Stimulated activated effector memory CD8-positive, alpha-beta T cell treated with anti-CD3 and anti-CD28 coated beads, Interleukin-12 subunit alpha, Interleukin-12 subunit beta, amount 100 ng/mL, for 72 hours (primary cell): ENCODE data around the gene SDK2.

ENCODE experiments used
- ATAC-seq: fragments of 150-1000 bp; cut with Tn5 transposase; 2 replicates; pipeline ENCODE4 v1.10.0; 2021
- DNase-seq, 2 donors: peaks; one replicate each; pipeline ENCODE4 v3.0.0; 2021 to 2022; ENCODE audit warnings: low spot score in 2 of 2
- H3K27ac Mint-ChIP-seq: one replicate; pipeline ENCODE4 v1.8.0; 2022; ENCODE audit warnings: mild to moderate bottlenecking, mixed read lengths
- H3K36me3 Mint-ChIP-seq: one replicate; pipeline ENCODE4 v1.8.0; 2022; ENCODE audit warnings: mild to moderate bottlenecking, mixed read lengths
- H3K4me1 Mint-ChIP-seq: one replicate; pipeline ENCODE4 v1.8.0; 2022; ENCODE audit warnings: mixed read lengths
- H3K4me3 Mint-ChIP-seq: one replicate; pipeline ENCODE4 v1.8.0; 2022; ENCODE audit warnings: mild to moderate bottlenecking, mixed read lengths
- H3K9me3 Mint-ChIP-seq: one replicate; pipeline ENCODE4 v1.8.0; 2022; ENCODE audit warnings: mixed read lengths

The SDK2 gene

GRCh38 chr17:73419881-73420280 lies 224.4 kb downstream of the SDK2 start:
- DNase-seq (no peak), ATAC-seq (no peak)
- Mint-ChIP-seq H3K4me3 (no peak overlapping the region), H3K4me1 (no peaks in the 10 kb centered on the region), H3K36me3 (no peaks in the 10 kb centered on the region), H3K27ac (no peak overlapping the region), H3K9me3 (no peaks in the 10 kb centered on the region)

GRCh38 chr17:73419051-73419450 lies 225.2 kb downstream of the SDK2 start:
- no peak for DNase-seq
- Mint-ChIP-seq H3K36me3 (no peaks in the 10 kb centered on the region), H3K27ac (no peak overlapping the region), H3K9me3 (no peaks in the 10 kb centered on the region), H3K4me1 (no peaks in the 10 kb centered on the region), H3K4me3 (no peak overlapping the region)
- ATAC-seq, result no peak

GRCh38 chr17:73415782-73416181 lies 228.5 kb downstream of the SDK2 start:
- Mint-ChIP-seq H3K4me1 (no peaks in the 10 kb centered on the region), H3K4me3 (no peak overlapping the region)

GRCh38 chr17:73414171-73414955 lies 229.9 kb downstream of the SDK2 start:
- Mint-ChIP-seq H3K9me3 (no peaks in the 10 kb centered on the region), H3K27ac (no peak overlapping the region), H3K36me3 (no peaks in the 10 kb centered on the region), H3K4me1 (no peaks in the 10 kb centered on the region), H3K4me3 (no peak overlapping the region)
- ATAC-seq (no peak), DNase-seq (no peak)

More at GRCh38 chr17:73415782-73416181, 228.5 kb downstream of the SDK2 start:
- DNase-seq, result no peak
- no peaks in the 10 kb centered on the region for H3K9me3 Mint-ChIP-seq
- ATAC-seq, result no peak
- no peaks in the 10 kb centered on the region for H3K36me3 Mint-ChIP-seq
- H3K27ac Mint-ChIP-seq, result no peak overlapping the region

- ATAC-seq, result no peak
- H3K36me3 Mint-ChIP-seq, result no peaks in the 10 kb centered on the region
- no peak overlapping the region for H3K4me3 Mint-ChIP-seq
- H3K9me3 Mint-ChIP-seq, result no peaks in the 10 kb centered on the region
- H3K4me1 Mint-ChIP-seq, result no peaks in the 10 kb centered on the region
- no peak for DNase-seq
- H3K27ac Mint-ChIP-seq, result no peak overlapping the region
Observed at GRCh38 chr17:73412914-73413313, 231.3 kb downstream of the SDK2 start.

- H3K4me3 Mint-ChIP-seq, result no peak overlapping the region
- H3K36me3 Mint-ChIP-seq, result no peaks in the 10 kb centered on the region
- no peaks in the 10 kb centered on the region for H3K9me3 Mint-ChIP-seq
- ATAC-seq (peak; percentile 13), DNase-seq (no peak)
- no peaks in the 10 kb centered on the region for H3K4me1 Mint-ChIP-seq
- H3K27ac Mint-ChIP-seq, result no peak overlapping the region
Observed at GRCh38 chr17:73411313-73411747, 232.9 kb downstream of the SDK2 start.

- Mint-ChIP-seq H3K36me3 (no peaks in the 10 kb centered on the region), H3K9me3 (no peaks in the 10 kb centered on the region), H3K4me3 (no peak overlapping the region), H3K27ac (no peak overlapping the region), H3K4me1 (no peaks in the 10 kb centered on the region)
- no peak for ATAC-seq
- DNase-seq, result no peak
Observed at GRCh38 chr17:73410586-73411312, 233.5 kb downstream of the SDK2 start.

- H3K4me3 Mint-ChIP-seq, result no peak overlapping the region
- H3K4me1 Mint-ChIP-seq, result no peaks in the 10 kb centered on the region
- no peak for DNase-seq
- H3K36me3 Mint-ChIP-seq, result no peaks in the 10 kb centered on the region
- no peak for ATAC-seq
- H3K9me3 Mint-ChIP-seq, result no peaks in the 10 kb centered on the region
- H3K27ac Mint-ChIP-seq, result no peak overlapping the region
Observed at GRCh38 chr17:73404246-73404645, 240.0 kb downstream of the SDK2 start.

- Mint-ChIP-seq H3K4me3 (no peak overlapping the region), H3K4me1 (no peaks in the 10 kb centered on the region), H3K36me3 (no peaks in the 10 kb centered on the region), H3K9me3 (no peaks in the 10 kb centered on the region), H3K27ac (no peak overlapping the region)
- ATAC-seq, result no peak
- no peak for DNase-seq
Observed at GRCh38 chr17:73402466-73402865, 241.8 kb downstream of the SDK2 start.

- H3K9me3 Mint-ChIP-seq, result no peaks in the 10 kb centered on the region
- H3K36me3 Mint-ChIP-seq, result no peaks in the 10 kb centered on the region
- no peak overlapping the region for H3K27ac Mint-ChIP-seq
- no peaks in the 10 kb centered on the region for H3K4me1 Mint-ChIP-seq
- no peak overlapping the region for H3K4me3 Mint-ChIP-seq
- DNase-seq, result no peak
- no peak for ATAC-seq
Observed at GRCh38 chr17:73401911-73402310, 242.3 kb downstream of the SDK2 start.

- Mint-ChIP-seq H3K27ac (no peak overlapping the region), H3K36me3 (no peaks in the 10 kb centered on the region), H3K9me3 (no peaks in the 10 kb centered on the region), H3K4me1 (no peaks in the 10 kb centered on the region), H3K4me3 (no peak overlapping the region)
- DNase-seq, result no peak
- no peak for ATAC-seq
Observed at GRCh38 chr17:73400915-73401545, 243.2 kb downstream of the SDK2 start.

- H3K36me3 Mint-ChIP-seq, result no peaks in the 10 kb centered on the region
- no peaks in the 10 kb centered on the region for H3K9me3 Mint-ChIP-seq
- no peaks in the 10 kb centered on the region for H3K4me1 Mint-ChIP-seq
- no peak overlapping the region for H3K4me3 Mint-ChIP-seq
- no peak for ATAC-seq
- no peak for DNase-seq
- H3K27ac Mint-ChIP-seq, result no peak overlapping the region
Observed at GRCh38 chr17:73399056-73399455, 245.2 kb downstream of the SDK2 start.

- Mint-ChIP-seq H3K27ac (no peak overlapping the region), H3K4me3 (no peak overlapping the region), H3K4me1 (no peaks in the 10 kb centered on the region), H3K9me3 (no peaks in the 10 kb centered on the region), H3K36me3 (no peaks in the 10 kb centered on the region)
- ATAC-seq (no peak), DNase-seq (no peak)
Observed at GRCh38 chr17:73397856-73398540, 246.2 kb downstream of the SDK2 start.

GRCh38 chr17:73397278-73397826 lies 246.9 kb downstream of the SDK2 start:
- ATAC-seq (no peak), DNase-seq (no peak)
- H3K4me1 Mint-ChIP-seq, result no peaks in the 10 kb centered on the region
- no peak overlapping the region for H3K27ac Mint-ChIP-seq
- H3K9me3 Mint-ChIP-seq, result no peaks in the 10 kb centered on the region
- no peaks in the 10 kb centered on the region for H3K36me3 Mint-ChIP-seq
- no peak overlapping the region for H3K4me3 Mint-ChIP-seq
